B cell (primary cell): ENCODE measurements around the gene DHX15.

Experiments used
- CTCF ChIP-seq: fragments of 200-600 bp; IDR thresholded peaks from one replicate; pipeline ENCODE4 v1.8.0; 2022; ENCODE audit warnings: antibody characterized with exemption, mild to moderate bottlenecking
- EZH2 ChIP-seq: IDR thresholded peaks from 2 replicates; pipeline ENCODE4 v1.6.1; 2012; ENCODE audit warnings: borderline replicate concordance, low read depth, mild to moderate bottlenecking, moderate library complexity, low read length; ENCODE audit not compliant: insufficient read depth, poor library complexity, severe bottlenecking

- TF ChIP-seq EZH2 (no peak), CTCF (no peak)
These were observed 23.0 kb upstream of the DHX15 start for GRCh38 chr4:24607334-24607733.
